HL-60 (cell line): ENCODE data around the gene HHAT.

Experiments used
- CTCF ChIP-seq: IDR thresholded peaks from one replicate; pipeline ENCODE4 v1.5.1; 2011; ENCODE audit warnings: low read length, control low read depth, inconsistent platforms; ENCODE audit not compliant: insufficient read depth
- GABPA ChIP-seq: IDR thresholded peaks from 2 replicates; pipeline ENCODE4 v1.6.1; 2012; ENCODE audit warnings: low read depth
- POLR2AphosphoS5 ChIP-seq: IDR thresholded peaks from 2 replicates; pipeline ENCODE4 v1.6.1; 2012; ENCODE audit warnings: low read depth
- REST ChIP-seq: IDR thresholded peaks from 2 replicates; pipeline ENCODE4 v1.6.1; 2012; ENCODE audit warnings: low read depth; ENCODE audit not compliant: insufficient replicate concordance
- SPI1 ChIP-seq: IDR thresholded peaks from 2 replicates; pipeline ENCODE4 v1.6.1; 2012; ENCODE audit warnings: low read depth, mild to moderate bottlenecking, borderline replicate concordance

DNA sequence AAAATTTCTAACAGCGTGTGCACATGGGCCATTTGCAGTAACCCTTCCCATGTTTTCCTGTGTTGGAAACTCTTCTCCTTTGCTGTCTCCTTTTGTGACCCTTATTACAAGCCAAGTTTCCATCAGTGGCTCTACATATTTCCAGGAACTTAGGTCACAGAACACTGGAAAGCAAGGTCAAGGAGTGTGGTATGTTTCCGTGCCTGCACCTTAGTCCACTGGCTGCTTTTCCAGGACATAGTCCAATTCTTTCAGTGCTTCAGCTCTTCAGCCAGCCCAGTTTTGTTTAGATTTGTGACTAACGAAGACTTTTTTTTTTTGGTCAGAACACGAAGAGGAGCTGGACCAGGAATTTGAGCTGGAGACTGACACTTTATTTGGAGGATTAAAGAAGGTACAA is 33.8 kb downstream of the HHAT start:
- TF ChIP-seq CTCF = no peak
- no peak for TF ChIP-seq GABPA
- TF ChIP-seq POLR2AphosphoS5 = no peak
- TF ChIP-seq REST = no peak
- TF ChIP-seq SPI1 = no peak
